Smooth muscle cell (in vitro differentiated cells): ENCODE results near the gene CDK10. TPM values are rescaled to one million over a fixed set of nuclear protein-coding genes. Genes with fewer than 3 reads are reported as not detected.
"Not testable (repeated sequence)": the region's sequence is repeated elsewhere in the genome, so short reads cannot be mapped to it uniquely, and the experiment has no call there.

ENCODE experiments used
- DNase-seq: peaks from one replicate; lab custom pipeline; 2025; ENCODE audit not compliant: unreplicated experiment; lab: John Stamatoyannopoulos, UW
- H2AFZ ChIP-seq: fragments of 200-600 bp; sonication (generic); 2 replicates; pipeline ENCODE4 v1.6.0; 2016; ENCODE audit warnings: antibody characterized with exemption, low read depth, mild to moderate bottlenecking
- H3F3A ChIP-seq: fragments of 200-600 bp; sonication (generic); 2 replicates; pipeline ENCODE4 v1.6.0; 2017; ENCODE audit warnings: antibody characterized with exemption, low read depth
- H3K27ac ChIP-seq: fragments of 200-600 bp; sonication (generic); 2 replicates; pipeline ENCODE4 v1.5.1; 2016; ENCODE audit warnings: low read depth, mild to moderate bottlenecking
- H3K27me3 ChIP-seq: fragments of 200-600 bp; sonication (generic); 2 replicates; pipeline ENCODE4 v1.6.1; 2016; ENCODE audit warnings: low read depth, mild to moderate bottlenecking
- H3K36me3 ChIP-seq: fragments of 200-600 bp; sonication (generic); 2 replicates; pipeline ENCODE4 v1.5.1; 2016; ENCODE audit warnings: low read depth
- H3K4me1 ChIP-seq: fragments of 200-600 bp; sonication (generic); 2 replicates; pipeline ENCODE4 v1.5.1; 2016; ENCODE audit warnings: low read depth
- H3K4me2 ChIP-seq: fragments of 200-600 bp; sonication (generic); 2 replicates; pipeline ENCODE4 v1.6.0; 2016; ENCODE audit warnings: mild to moderate bottlenecking
- H3K4me3 ChIP-seq: fragments of 200-600 bp; sonication (generic); 2 replicates; pipeline ENCODE4 v1.5.1; 2016; ENCODE audit warnings: mild to moderate bottlenecking
- H3K79me2 ChIP-seq: fragments of 200-600 bp; sonication (generic); 2 replicates; pipeline ENCODE4 v1.6.0; 2016; ENCODE audit warnings: low read depth, mild to moderate bottlenecking
- H3K9ac ChIP-seq: fragments of 200-600 bp; sonication (generic); 2 replicates; pipeline ENCODE4 v1.6.0; 2016; ENCODE audit warnings: low read depth
- H3K9me3 ChIP-seq: fragments of 200-600 bp; sonication (generic); replicated peaks from 2 replicates; pipeline ENCODE4 v1.5.1; 2016; ENCODE audit warnings: low read depth
- H4K20me1 ChIP-seq: fragments of 200-600 bp; sonication (generic); 2 replicates; pipeline ENCODE4 v1.6.0; 2016; ENCODE audit warnings: low read depth
- CTCF ChIP-seq: fragments of 200-600 bp; sonication (generic); IDR thresholded peaks from 2 replicates; pipeline ENCODE4 v1.5.1; 2017; ENCODE audit warnings: borderline replicate concordance, mild to moderate bottlenecking, antibody characterized with exemption; ENCODE audit not compliant: insufficient read depth, poor library complexity, severe bottlenecking
- WGBS: methylation state at CpG from one replicate; pipeline ENCODE4 v1.1.7; 2016; ENCODE audit warnings: low lambda C conversion rate; 5-methylcytosine and 5-hydroxymethylcytosine counted together
- polyA plus RNA-seq: library from polyadenylated mRNA; unstranded; fragments of >200 nt; fragmentation: Nextera tagmentation; extraction: Ambion mirVana; gene quantifications from 2 replicates; pipeline ENCODE4 v1.2.1, GENCODE V29; 2016
- total RNA-seq: library from RNA; depleted of rRNA; stranded (reverse); fragments of >200 nt; gene quantifications from 2 replicates; pipeline ENCODE4 v1.2.3, GENCODE V29; 2014

Gene CDK10
- total and polyA plus RNA-seq, 2 experiments from 2014 or later = 24.4 to 77.0 TPM

GRCh38 chr16:89691986-89692569, 5.6 kb downstream of the CDK10 start:
- no peaks in the 10 kb centered on the region for H4K20me1 ChIP-seq

DNA sequence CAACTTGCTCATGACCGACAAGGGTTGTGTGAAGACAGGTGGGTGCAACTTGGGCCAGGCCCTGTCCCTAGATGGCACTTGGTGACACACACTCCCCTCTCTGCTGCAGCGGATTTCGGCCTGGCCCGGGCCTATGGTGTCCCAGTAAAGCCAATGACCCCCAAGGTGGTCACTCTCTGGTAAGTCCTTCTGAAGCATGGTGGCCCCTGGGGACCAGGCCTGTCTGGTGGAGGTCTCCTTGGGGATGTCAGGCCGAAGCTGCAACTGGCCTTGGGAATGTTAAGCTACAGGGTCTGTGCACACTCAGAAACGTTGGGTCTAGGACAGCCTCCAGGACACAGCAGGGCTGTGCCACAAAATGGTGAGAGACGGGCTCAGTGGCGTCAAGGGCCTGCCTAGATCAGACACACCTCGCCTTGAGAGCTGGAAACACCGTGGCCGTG, 6.8 kb downstream of the CDK10 start:
- H3K4me3 ChIP-seq = no peak overlapping the region
- TF ChIP-seq CTCF = no peak
- H3K27ac ChIP-seq = no peak overlapping the region
- 98% methylated on average over 11 of the region's 11 CpGs for WGBS
- no peaks in the 10 kb centered on the region for H3K4me1 ChIP-seq
- no peaks in the 10 kb centered on the region for H3F3A ChIP-seq
- no peaks in the 10 kb centered on the region for H3K9me3 ChIP-seq
- DNase-seq = no peak
- H3K9ac ChIP-seq = no peak overlapping the region
- H3K27me3 ChIP-seq = no peaks in the 10 kb centered on the region
- no peaks in the 10 kb centered on the region for H3K36me3 ChIP-seq
- no peak overlapping the region for H2AFZ ChIP-seq
- no peak overlapping the region for H3K4me2 ChIP-seq
- no peaks in the 10 kb centered on the region for H4K20me1 ChIP-seq
- peaks cover 11% of the 10 kb centered on the region for H3K79me2 ChIP-seq

More at GRCh38 chr16:89691986-89692569, 5.6 kb downstream of the CDK10 start:
- Histone ChIP-seq H3K36me3 (no peaks in the 10 kb centered on the region), H3K9me3 (no peaks in the 10 kb centered on the region), H3K27ac (no peak overlapping the region), H3K4me2 (no peak overlapping the region), H3K4me1 (peaks cover 7% of the 10 kb centered on the region), H3K4me3 (no peak overlapping the region), H3K9ac (no peak overlapping the region), H3K79me2 (peaks cover 19% of the 10 kb centered on the region), H3K27me3 (no peaks in the 10 kb centered on the region), H2AFZ (no peak overlapping the region), H3F3A (no peaks in the 10 kb centered on the region)
- WGBS = 97% methylated on average over 12 of the region's 13 CpGs
- DNase-seq = no peak
- TF ChIP-seq CTCF = no peak

- Histone ChIP-seq H3K27ac (no peak overlapping the region), H4K20me1 (peaks cover 7% of the 10 kb centered on the region), H3K9me3 (no peaks in the 10 kb centered on the region)
These were observed 7.7 kb downstream of the CDK10 start for GRCh38 chr16:89693931-89694783.

GRCh38 chr16:89694784-89695085, 8.2 kb downstream of the CDK10 start:
- 100% methylated on average over 3 of the region's 23 CpGs for WGBS
- H3K36me3 ChIP-seq, H3K4me3 ChIP-seq: not testable (repeated sequence)

More at GRCh38 chr16:89693931-89694783, 7.7 kb downstream of the CDK10 start:
- no peak overlapping the region for H3K4me2 ChIP-seq
- H3K36me3 ChIP-seq = no peaks in the 10 kb centered on the region
- peaks cover 5% of the 10 kb centered on the region for H3K79me2 ChIP-seq
- H3K27me3 ChIP-seq = no peaks in the 10 kb centered on the region
- no peak overlapping the region for H3K4me3 ChIP-seq
- TF ChIP-seq CTCF = no peak
- no peaks in the 10 kb centered on the region for H3K4me1 ChIP-seq
- no peak for DNase-seq
- 98% methylated on average over 32 of the region's 32 CpGs for WGBS
- no peaks in the 10 kb centered on the region for H3F3A ChIP-seq
- H3K9ac ChIP-seq = no peak overlapping the region
- no peak overlapping the region for H2AFZ ChIP-seq

More at GRCh38 chr16:89694784-89695085, 8.2 kb downstream of the CDK10 start:
- H4K20me1 ChIP-seq = peaks cover 13% of the 10 kb centered on the region
- not testable (repeated sequence) for H3K4me1 ChIP-seq, DNase-seq, H3K79me2 ChIP-seq, H3F3A ChIP-seq, H2AFZ ChIP-seq, H3K27me3 ChIP-seq, H3K4me2 ChIP-seq, H3K27ac ChIP-seq, H3K9ac ChIP-seq, H3K9me3 ChIP-seq
